DND-41 (cell line): ENCODE results near the gene IFT122.
"Not testable (repeated sequence)": the region's sequence is repeated elsewhere in the genome, so short reads cannot be mapped to it uniquely, and the experiment has no call there.

ENCODE experiments used
- EZH2 ChIP-seq: IDR thresholded peaks from 3 replicates; pipeline ENCODE4 v1.6.1; 2012; ENCODE audit warnings: borderline replicate concordance, low read depth, mild to moderate bottlenecking, moderate library complexity, low read length, inconsistent platforms; ENCODE audit not compliant: severe bottlenecking
- TF ChIP-seq, protein P1 (sequence below): IDR thresholded peaks from 2 replicates; pipeline ENCODE4 v1.5.1; 2012; ENCODE audit warnings: borderline replicate concordance, low read length, moderate library complexity, mild to moderate bottlenecking; ENCODE audit not compliant: poor library complexity, severe bottlenecking; ENCODE audit errors: extremely low read depth

DNA sequence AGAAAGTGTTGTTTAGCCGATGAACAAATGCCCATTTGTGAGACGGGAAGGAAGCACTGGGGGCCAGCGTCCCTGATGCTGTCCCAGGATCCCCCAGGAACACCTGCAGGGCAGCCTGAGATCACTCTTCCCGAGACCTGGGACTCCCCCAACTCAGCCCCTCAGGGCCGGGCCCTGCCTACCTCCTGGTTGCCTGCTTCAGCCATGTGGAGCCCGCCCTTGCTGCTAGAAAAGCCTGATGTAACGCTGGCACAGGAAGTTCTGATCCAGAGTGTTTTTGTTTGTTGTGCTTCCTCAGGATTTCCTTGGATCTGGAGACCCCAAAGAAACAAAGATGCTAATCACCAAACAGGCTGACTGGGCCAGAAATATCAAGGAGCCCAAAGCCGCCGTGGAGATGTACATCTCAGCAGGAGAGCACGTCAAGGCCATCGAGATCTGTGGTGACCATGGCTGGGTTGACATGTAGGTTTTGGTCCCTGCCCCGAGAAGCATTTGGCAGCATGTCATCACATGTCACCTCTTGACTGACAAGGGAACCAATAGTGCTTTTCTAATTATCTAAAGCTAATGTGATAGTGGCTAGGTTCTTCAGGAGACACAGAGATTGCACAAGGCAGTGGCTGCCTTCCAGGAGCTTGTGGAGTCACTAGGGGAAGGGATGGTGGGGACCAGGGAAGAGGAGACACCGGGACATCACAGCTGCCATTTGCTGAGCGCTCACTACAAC, 59.7 kb downstream of the IFT122 start:
- TF ChIP-seq, protein P1, sequence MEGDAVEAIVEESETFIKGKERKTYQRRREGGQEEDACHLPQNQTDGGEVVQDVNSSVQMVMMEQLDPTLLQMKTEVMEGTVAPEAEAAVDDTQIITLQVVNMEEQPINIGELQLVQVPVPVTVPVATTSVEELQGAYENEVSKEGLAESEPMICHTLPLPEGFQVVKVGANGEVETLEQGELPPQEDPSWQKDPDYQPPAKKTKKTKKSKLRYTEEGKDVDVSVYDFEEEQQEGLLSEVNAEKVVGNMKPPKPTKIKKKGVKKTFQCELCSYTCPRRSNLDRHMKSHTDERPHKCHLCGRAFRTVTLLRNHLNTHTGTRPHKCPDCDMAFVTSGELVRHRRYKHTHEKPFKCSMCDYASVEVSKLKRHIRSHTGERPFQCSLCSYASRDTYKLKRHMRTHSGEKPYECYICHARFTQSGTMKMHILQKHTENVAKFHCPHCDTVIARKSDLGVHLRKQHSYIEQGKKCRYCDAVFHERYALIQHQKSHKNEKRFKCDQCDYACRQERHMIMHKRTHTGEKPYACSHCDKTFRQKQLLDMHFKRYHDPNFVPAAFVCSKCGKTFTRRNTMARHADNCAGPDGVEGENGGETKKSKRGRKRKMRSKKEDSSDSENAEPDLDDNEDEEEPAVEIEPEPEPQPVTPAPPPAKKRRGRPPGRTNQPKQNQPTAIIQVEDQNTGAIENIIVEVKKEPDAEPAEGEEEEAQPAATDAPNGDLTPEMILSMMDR: not testable (repeated sequence)
- not testable (repeated sequence) for TF ChIP-seq EZH2
